ENCODE results near the gene CCDC92B. TPM values are rescaled to one million over a fixed set of nuclear protein-coding genes. Genes with fewer than 3 reads are reported as not detected.
A peak's percentile ranks its signal among the peaks of the same experiment; 100 is the strongest.

Gene CCDC92B
- total and polyA plus RNA-seq, 2 experiments from 2014 or later, result 0.10 TPM; not detected in 1

- no peak overlapping the region for H3K4me2 ChIP-seq
- DNase-seq (ENCODE audit: low spot score), result no peak
- no peaks in the 10 kb centered on the region for H3K36me3 ChIP-seq (replicated peaks; ENCODE audit: insufficient read depth, low read depth)
- H4K20me1 ChIP-seq (ENCODE audit: insufficient read depth, poor library complexity, severe bottlenecking), result no peaks in the 10 kb centered on the region
- H3K4me3 ChIP-seq, result no peak overlapping the region
- no peak overlapping the region for H3K27ac ChIP-seq
- no peaks in the 10 kb centered on the region for H3K79me2 ChIP-seq
- no peak overlapping the region for H2AFZ ChIP-seq
- peaks cover under 1% of the 10 kb centered on the region for H3K4me1 ChIP-seq (ENCODE audit: insufficient read depth)
- H3K27me3 ChIP-seq, result peaks cover 74% of the 10 kb centered on the region
- H3K9me3 ChIP-seq (ENCODE audit: low read depth), result no peaks in the 10 kb centered on the region
- H3K9me2 ChIP-seq (replicated peaks; ENCODE audit: insufficient read depth), result no peaks in the 10 kb centered on the region
- WGBS (ENCODE audit: low lambda C conversion rate, missing lambda C conversion rate), result 82% methylated on average over 2 of the region's 2 CpGs
- TF ChIP-seq CTCF (IDR thresholded peaks at IDR 0.05; ENCODE audit: poor library complexity), result no peak
- TF ChIP-seq EZH2phosphoT487 (IDR thresholded peaks at IDR 0.05; ENCODE audit: low read depth, severe bottlenecking, unreplicated experiment), result no peak
- no peak for TF ChIP-seq EZH2 (IDR thresholded peaks at IDR 0.05; ENCODE audit: borderline replicate concordance)
These were observed 1.3 kb upstream of the CCDC92B start for GRCh38 chr17:2750721-2751120.

- Histone ChIP-seq H3K4me3 (no peak overlapping the region), H3K27ac (no peak overlapping the region), H3K36me3 (replicated peaks; ENCODE audit: insufficient read depth, low read depth) (no peaks in the 10 kb centered on the region), H3K4me2 (peak overlapping the region; percentile 78), H4K20me1 (ENCODE audit: insufficient read depth, poor library complexity, severe bottlenecking) (no peaks in the 10 kb centered on the region), H3K27me3 (peaks cover 76% of the 10 kb centered on the region), H3K4me1 (ENCODE audit: insufficient read depth) (no peaks in the 10 kb centered on the region), H2AFZ (no peak overlapping the region), H3K9me3 (ENCODE audit: low read depth) (no peaks in the 10 kb centered on the region), H3K9me2 (replicated peaks; ENCODE audit: insufficient read depth) (no peaks in the 10 kb centered on the region), H3K79me2 (no peaks in the 10 kb centered on the region)
- DNase-seq (ENCODE audit: low spot score), result peak; percentile 91
- TF ChIP-seq EZH2 (IDR thresholded peaks at IDR 0.05; ENCODE audit: borderline replicate concordance) (no peak), CTCF (IDR thresholded peaks at IDR 0.05; ENCODE audit: poor library complexity) (no peak), EZH2phosphoT487 (IDR thresholded peaks at IDR 0.05; ENCODE audit: low read depth, severe bottlenecking, unreplicated experiment) (no peak)
- WGBS (ENCODE audit: low lambda C conversion rate, missing lambda C conversion rate), result 1% methylated on average over 26 of the region's 35 CpGs
These were observed 331 bp upstream of the CCDC92B start for GRCh38 chr17:2749784-2750181.

GRCh38 chr17:2745317-2746037 lies 4.0 kb downstream of the CCDC92B start:
- peaks cover 39% of the 10 kb centered on the region for H3K27me3 ChIP-seq
- no peak for DNase-seq (ENCODE audit: low spot score)

More at GRCh38 chr17:2745317-2746037, 4.0 kb downstream of the CCDC92B start:
- Histone ChIP-seq H3K4me3 (no peak overlapping the region), H3K9me2 (replicated peaks; ENCODE audit: insufficient read depth) (no peaks in the 10 kb centered on the region), H2AFZ (no peak overlapping the region), H4K20me1 (ENCODE audit: insufficient read depth, poor library complexity, severe bottlenecking) (no peaks in the 10 kb centered on the region), H3K27ac (no peak overlapping the region), H3K9me3 (ENCODE audit: low read depth) (no peaks in the 10 kb centered on the region), H3K79me2 (no peaks in the 10 kb centered on the region), H3K4me2 (no peak overlapping the region), H3K36me3 (replicated peaks; ENCODE audit: insufficient read depth, low read depth) (no peaks in the 10 kb centered on the region), H3K4me1 (ENCODE audit: insufficient read depth) (no peaks in the 10 kb centered on the region)
- WGBS (ENCODE audit: low lambda C conversion rate, missing lambda C conversion rate), result 41% methylated on average over 11 of the region's 11 CpGs
- TF ChIP-seq EZH2 (IDR thresholded peaks at IDR 0.05; ENCODE audit: borderline replicate concordance), result no peak
- no peak for TF ChIP-seq EZH2phosphoT487 (IDR thresholded peaks at IDR 0.05; ENCODE audit: low read depth, severe bottlenecking, unreplicated experiment)
- no peak for TF ChIP-seq CTCF (IDR thresholded peaks at IDR 0.05; ENCODE audit: poor library complexity)
